Neural crest cell (in vitro differentiated cells): ENCODE data around the gene SLC22A16. TPM values are rescaled to one million over a fixed set of nuclear protein-coding genes. Genes with fewer than 3 reads are reported as not detected.

ENCODE experiments used
- DNase-seq: peaks from one replicate; pipeline ENCODE4 v3.0.0; 2021; ENCODE audit warnings: low read depth, mixed read lengths, low spot score
- H3K27ac Mint-ChIP-seq: one replicate; pipeline ENCODE4 v1.8.0; 2021; ENCODE audit warnings: mild to moderate bottlenecking, mixed read lengths; ENCODE audit not compliant: unreplicated experiment
- H3K27me3 Mint-ChIP-seq: 2 replicates; pipeline ENCODE4 v1.8.0; 2021; ENCODE audit warnings: low read depth, mild to moderate bottlenecking, mixed read lengths
- H3K36me3 Mint-ChIP-seq: 2 replicates; pipeline ENCODE4 v1.8.0; 2021; ENCODE audit warnings: low read depth, mild to moderate bottlenecking, mixed read lengths
- H3K4me1 Mint-ChIP-seq: 2 replicates; pipeline ENCODE4 v1.8.0; 2021; ENCODE audit warnings: mixed read lengths
- H3K4me3 Mint-ChIP-seq: one replicate; pipeline ENCODE4 v1.8.0; 2021; ENCODE audit warnings: mild to moderate bottlenecking, mixed read lengths
- H3K9me3 Mint-ChIP-seq: 2 replicates; pipeline ENCODE4 v1.8.0; 2021; ENCODE audit warnings: mixed read lengths
- CTCF ChIP-seq: fragments of 200-600 bp; sonication (generic); conservative IDR thresholded peaks from 2 replicates; pipeline ENCODE4 v1.5.0; 2021; ENCODE audit warnings: antibody characterized with exemption, mild to moderate bottlenecking
- total RNA-seq: library from RNA; stranded (reverse); gene quantifications from 2 replicates; pipeline ENCODE4 v1.2.1, GENCODE V29; 2021

SLC22A16 gene
- total RNA-seq, 1 donor from 2014 or later, result not detected

- peaks cover 22% of the 10 kb centered on the region for H3K9me3 Mint-ChIP-seq
- H3K4me3 Mint-ChIP-seq, result no peak overlapping the region
- no peak for TF ChIP-seq CTCF
- no peak overlapping the region for H3K27ac Mint-ChIP-seq
- DNase-seq, result no peak
- H3K36me3 Mint-ChIP-seq, result peaks cover 8% of the 10 kb centered on the region
- no peaks in the 10 kb centered on the region for H3K4me1 Mint-ChIP-seq
- H3K27me3 Mint-ChIP-seq, result peaks cover 16% of the 10 kb centered on the region
These were observed 7.7 kb downstream of the SLC22A16 start for GRCh38 chr6:110468731-110469130.

GRCh38 chr6:110467566-110468140 is 8.8 kb downstream of the SLC22A16 start:
- Mint-ChIP-seq H3K27me3 (peaks cover 16% of the 10 kb centered on the region), H3K36me3 (peaks cover 10% of the 10 kb centered on the region), H3K9me3 (peaks cover 23% of the 10 kb centered on the region), H3K4me3 (no peak overlapping the region), H3K4me1 (no peaks in the 10 kb centered on the region), H3K27ac (no peak overlapping the region)
- DNase-seq, result no peak
- TF ChIP-seq CTCF, result no peak

GRCh38 chr6:110462884-110463481 is 13.4 kb downstream of the SLC22A16 start:
- H3K27me3 Mint-ChIP-seq, result peaks cover 16% of the 10 kb centered on the region
- no peak for TF ChIP-seq CTCF
- no peak overlapping the region for H3K4me3 Mint-ChIP-seq
- peaks cover 28% of the 10 kb centered on the region for H3K9me3 Mint-ChIP-seq
- H3K27ac Mint-ChIP-seq, result no peak overlapping the region
- DNase-seq, result no peak
- H3K4me1 Mint-ChIP-seq, result no peaks in the 10 kb centered on the region
- H3K36me3 Mint-ChIP-seq, result peaks cover 14% of the 10 kb centered on the region

- Mint-ChIP-seq H3K9me3 (peaks cover 31% of the 10 kb centered on the region), H3K27me3 (peaks cover 10% of the 10 kb centered on the region), H3K27ac (no peak overlapping the region), H3K4me1 (no peaks in the 10 kb centered on the region), H3K4me3 (no peak overlapping the region), H3K36me3 (peaks cover 14% of the 10 kb centered on the region)
- TF ChIP-seq CTCF, result no peak
- DNase-seq, result no peak
These were observed 15.0 kb downstream of the SLC22A16 start for GRCh38 chr6:110461376-110461775.

GRCh38 chr6:110459137-110459536 is 17.3 kb downstream of the SLC22A16 start:
- H3K27me3 Mint-ChIP-seq, result no peaks in the 10 kb centered on the region

More at GRCh38 chr6:110459137-110459536, 17.3 kb downstream of the SLC22A16 start:
- TF ChIP-seq CTCF, result no peak
- H3K9me3 Mint-ChIP-seq, result peaks cover 18% of the 10 kb centered on the region
- no peak overlapping the region for H3K27ac Mint-ChIP-seq
- DNase-seq, result no peak
- H3K4me1 Mint-ChIP-seq, result no peaks in the 10 kb centered on the region
- H3K4me3 Mint-ChIP-seq, result no peak overlapping the region
- H3K36me3 Mint-ChIP-seq, result peaks cover 10% of the 10 kb centered on the region
